ENCODE data around the gene OR51B5. TPM values are rescaled to one million over a fixed set of nuclear protein-coding genes. Genes with fewer than 3 reads are reported as not detected.
"Not testable (repeated sequence)": the region's sequence is repeated elsewhere in the genome, so short reads cannot be mapped to it uniquely, and the experiment has no call there.

The OR51B5 gene
- total RNA-seq, 4 donors from 2014 or later, result not detected

DNA sequence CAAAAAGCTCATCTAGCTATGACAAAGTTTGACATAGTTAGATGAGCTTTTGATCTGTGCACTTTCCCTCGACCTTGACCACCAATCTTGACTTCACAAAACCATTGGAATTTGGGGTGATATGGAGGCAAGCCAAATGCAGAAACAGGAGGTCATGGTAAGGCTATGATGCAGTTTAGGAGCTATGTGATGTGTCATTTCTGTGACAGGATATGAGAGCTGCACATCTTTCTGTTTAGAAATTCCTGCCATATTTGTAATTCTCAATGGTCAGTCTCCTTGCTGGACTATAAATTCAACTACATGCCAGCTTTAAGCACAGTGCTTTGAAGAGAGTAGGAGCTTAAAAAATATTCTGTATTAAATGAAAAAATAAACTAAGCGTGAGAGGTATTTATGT lies 20.9 kb upstream of the OR51B5 start:
- no peaks in the 10 kb centered on the region for H3K36me3 ChIP-seq
- WGBS, result 40% methylated on average over 2 of the region's 2 CpGs

DNA sequence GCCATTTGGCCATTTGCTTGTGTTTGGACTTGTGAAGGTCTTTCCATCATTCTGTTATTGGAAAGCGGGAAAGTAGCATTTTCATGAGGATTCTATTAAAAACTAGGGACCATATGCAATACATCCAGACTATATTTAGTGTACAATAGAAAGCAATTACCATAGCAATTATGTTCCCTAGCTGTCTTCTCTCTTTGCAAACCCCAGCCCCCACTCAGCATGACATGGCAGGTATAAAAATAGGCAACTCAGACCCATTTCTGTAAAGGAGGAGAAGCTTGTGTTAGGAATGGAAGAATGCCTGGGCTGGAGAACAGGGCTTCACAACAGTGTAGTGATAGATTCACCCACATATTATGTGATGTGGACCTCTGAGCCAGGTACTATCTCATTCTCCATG lies 20.4 kb upstream of the OR51B5 start:
- H3K4me3 ChIP-seq, result no peak overlapping the region
- WGBS, result 79% methylated on average over 1 of the region's 1 CpG
- no peaks in the 10 kb centered on the region for H3K36me3 ChIP-seq
- no peak overlapping the region for H3K27ac ChIP-seq
- DNase-seq (ENCODE audit: low spot score in 2 of 2), result no peak
- no peaks in the 10 kb centered on the region for H3K27me3 ChIP-seq
- no peaks in the 10 kb centered on the region for H3K4me1 ChIP-seq
- H3K9me3 ChIP-seq, result no peaks in the 10 kb centered on the region
- TF ChIP-seq EP300 (IDR thresholded peaks at IDR 0.05) (no peak), POLR2A (IDR thresholded peaks at IDR 0.05) (no peak), POLR2AphosphoS5 (IDR thresholded peaks at IDR 0.05) (no peak)
- TF ChIP-seq, protein P1, sequence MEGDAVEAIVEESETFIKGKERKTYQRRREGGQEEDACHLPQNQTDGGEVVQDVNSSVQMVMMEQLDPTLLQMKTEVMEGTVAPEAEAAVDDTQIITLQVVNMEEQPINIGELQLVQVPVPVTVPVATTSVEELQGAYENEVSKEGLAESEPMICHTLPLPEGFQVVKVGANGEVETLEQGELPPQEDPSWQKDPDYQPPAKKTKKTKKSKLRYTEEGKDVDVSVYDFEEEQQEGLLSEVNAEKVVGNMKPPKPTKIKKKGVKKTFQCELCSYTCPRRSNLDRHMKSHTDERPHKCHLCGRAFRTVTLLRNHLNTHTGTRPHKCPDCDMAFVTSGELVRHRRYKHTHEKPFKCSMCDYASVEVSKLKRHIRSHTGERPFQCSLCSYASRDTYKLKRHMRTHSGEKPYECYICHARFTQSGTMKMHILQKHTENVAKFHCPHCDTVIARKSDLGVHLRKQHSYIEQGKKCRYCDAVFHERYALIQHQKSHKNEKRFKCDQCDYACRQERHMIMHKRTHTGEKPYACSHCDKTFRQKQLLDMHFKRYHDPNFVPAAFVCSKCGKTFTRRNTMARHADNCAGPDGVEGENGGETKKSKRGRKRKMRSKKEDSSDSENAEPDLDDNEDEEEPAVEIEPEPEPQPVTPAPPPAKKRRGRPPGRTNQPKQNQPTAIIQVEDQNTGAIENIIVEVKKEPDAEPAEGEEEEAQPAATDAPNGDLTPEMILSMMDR (IDR thresholded peaks at IDR 0.05), result no peak

More for the DNA sequence above, 20.9 kb upstream of the OR51B5 start:
- Histone ChIP-seq H3K9me3 (no peaks in the 10 kb centered on the region), H3K4me1 (no peaks in the 10 kb centered on the region), H3K27ac (no peak overlapping the region), H3K27me3 (no peaks in the 10 kb centered on the region), H3K4me3 (no peak overlapping the region)
- TF ChIP-seq EP300 (IDR thresholded peaks at IDR 0.05) (no peak), POLR2A (IDR thresholded peaks at IDR 0.05) (no peak), POLR2AphosphoS5 (IDR thresholded peaks at IDR 0.05) (no peak)
- TF ChIP-seq, protein P1 (IDR thresholded peaks at IDR 0.05), result no peak
- no peak for DNase-seq (ENCODE audit: low spot score in 2 of 2)

DNA sequence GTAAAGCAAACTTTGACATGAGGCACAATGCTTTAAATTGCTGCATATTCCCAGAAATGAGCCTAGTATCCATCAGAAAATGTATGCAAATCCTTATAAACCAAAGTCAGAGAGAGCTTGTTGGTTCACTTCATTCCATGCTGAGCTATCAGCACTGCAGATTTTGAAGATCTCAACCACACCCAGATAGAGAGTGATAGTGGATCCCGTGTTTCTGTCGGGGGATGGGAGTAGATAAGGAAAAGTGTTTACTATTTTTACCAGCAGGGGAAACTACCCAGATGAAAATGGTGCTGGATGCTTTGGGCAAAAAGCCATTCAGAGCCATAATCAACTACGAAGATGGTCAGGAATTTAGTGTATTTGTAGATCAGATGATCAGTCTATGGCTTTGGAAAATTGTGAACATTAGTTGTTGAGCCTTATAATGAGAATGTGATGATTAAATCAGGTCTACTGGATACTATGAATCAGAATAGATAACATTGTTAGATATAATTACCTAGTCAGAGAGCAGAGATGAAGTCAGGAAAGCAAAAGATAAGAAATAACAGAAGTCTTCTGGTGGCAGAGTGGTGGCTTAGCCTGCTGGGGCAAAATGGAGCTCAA lies 18.8 kb upstream of the OR51B5 start:
- no peak for DNase-seq (ENCODE audit: low spot score in 2 of 2)
- H3K4me3 ChIP-seq, result no peak overlapping the region
- TF ChIP-seq POLR2AphosphoS5 (IDR thresholded peaks at IDR 0.05) (no peak), EP300 (IDR thresholded peaks at IDR 0.05) (no peak), POLR2A (IDR thresholded peaks at IDR 0.05) (no peak)
- TF ChIP-seq, protein P1 (IDR thresholded peaks at IDR 0.05), result no peak
- H3K36me3 ChIP-seq, result no peaks in the 10 kb centered on the region
- H3K4me1 ChIP-seq, result no peaks in the 10 kb centered on the region
- H3K9me3 ChIP-seq, result no peaks in the 10 kb centered on the region
- no peaks in the 10 kb centered on the region for H3K27me3 ChIP-seq
- no peak overlapping the region for H3K27ac ChIP-seq
- 77% methylated on average over 3 of the region's 3 CpGs for WGBS

DNA sequence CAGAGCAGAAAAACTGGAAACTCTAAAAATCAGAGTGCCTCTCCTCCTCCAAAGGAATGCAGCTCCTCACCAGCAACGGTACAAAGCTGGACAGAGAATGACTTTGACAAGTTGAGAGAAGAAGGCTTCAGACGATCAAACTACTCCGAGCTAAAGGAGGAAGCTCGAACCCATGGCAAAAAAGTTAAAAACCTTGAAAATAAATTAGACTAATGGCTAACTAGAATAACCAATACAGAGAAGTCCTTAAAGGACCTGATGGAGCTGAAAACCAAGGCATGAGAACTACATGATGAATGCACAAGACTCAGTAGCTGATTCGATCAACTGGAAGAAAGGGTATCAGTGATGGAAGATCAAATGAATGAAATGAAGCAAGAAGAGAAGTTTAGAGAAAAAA lies 12.7 kb upstream of the OR51B5 start:
- not testable (repeated sequence) for H3K4me3 ChIP-seq; H3K27ac ChIP-seq; H3K36me3 ChIP-seq; DNase-seq (ENCODE audit: low spot score in 2 of 2); H3K4me1 ChIP-seq; H3K27me3 ChIP-seq; H3K9me3 ChIP-seq
- WGBS, result 87% methylated on average over 5 of the region's 5 CpGs

DNA sequence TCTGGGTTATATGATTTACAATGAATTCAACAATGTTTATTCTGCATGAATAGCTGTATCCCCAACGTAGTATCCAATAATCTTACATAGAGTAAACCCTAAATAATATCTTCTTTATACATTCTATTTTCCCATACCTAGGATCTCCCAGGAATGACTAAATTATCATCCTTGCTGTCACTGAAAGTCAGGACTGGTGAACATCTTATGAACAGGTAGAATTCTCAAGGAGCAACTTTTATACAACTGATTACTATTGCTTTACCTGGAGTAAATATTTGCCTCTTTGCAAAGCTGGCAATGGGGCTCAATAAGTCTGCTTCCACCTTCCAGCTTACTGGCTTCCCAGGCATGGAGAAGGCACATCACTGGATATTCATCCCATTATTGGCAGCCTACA lies 7.9 kb upstream of the OR51B5 start, which contains the start of gene OR51B6:
TSS of gene OR51B6 (plus strand) at position 301 of the 400 bp plus-strand sequence. CDS start at position 301, 0 bp downstream.
- DNase-seq (ENCODE audit: low spot score in 2 of 2), result no peak
- Histone ChIP-seq H3K36me3 (no peaks in the 10 kb centered on the region), H3K27ac (no peak within 1 kb of the TSS), H3K4me3 (no peak within 1 kb of the TSS), H3K9me3 (no peaks in the 10 kb centered on the region), H3K4me1 (no peaks in the 10 kb centered on the region), H3K27me3 (no peaks in the 10 kb centered on the region)
- WGBS, result 68% methylated on average over 1 of the region's 1 CpG
- TF ChIP-seq POLR2AphosphoS5 (IDR thresholded peaks at IDR 0.05) (no peak), POLR2A (IDR thresholded peaks at IDR 0.05) (no peak), EP300 (IDR thresholded peaks at IDR 0.05) (no peak)
- TF ChIP-seq, protein P1 (IDR thresholded peaks at IDR 0.05), result no peak

DNA sequence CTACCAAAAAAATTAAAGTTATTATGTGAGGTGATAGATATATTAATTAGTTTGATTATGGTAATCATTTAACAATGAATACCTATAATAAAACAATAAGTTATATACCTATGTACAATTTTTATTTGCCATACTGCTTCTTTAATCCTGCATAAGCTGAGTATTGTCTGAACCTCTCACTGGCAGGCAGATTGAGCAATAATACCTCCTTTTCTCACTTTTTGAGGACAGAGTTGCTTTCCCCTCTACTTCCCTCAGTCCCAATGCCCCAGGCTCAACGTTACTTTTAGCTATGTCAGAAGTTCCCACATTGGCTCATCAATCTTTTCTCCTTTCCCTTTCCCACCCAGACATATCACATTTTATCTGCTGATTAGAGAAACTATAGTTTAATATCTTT lies 6.2 kb upstream of the OR51B5 start:
- DNase-seq (ENCODE audit: low spot score in 2 of 2), result no peak
- H3K27ac ChIP-seq, result no peak overlapping the region
- 33% methylated on average over 1 of the region's 1 CpG for WGBS
- H3K27me3 ChIP-seq, result no peaks in the 10 kb centered on the region
- no peak overlapping the region for H3K4me3 ChIP-seq
- no peaks in the 10 kb centered on the region for H3K36me3 ChIP-seq
- H3K4me1 ChIP-seq, result no peaks in the 10 kb centered on the region
- H3K9me3 ChIP-seq, result no peaks in the 10 kb centered on the region
- TF ChIP-seq EP300 (IDR thresholded peaks at IDR 0.05), result no peak
- TF ChIP-seq, protein P1 (IDR thresholded peaks at IDR 0.05), result no peak
- no peak for TF ChIP-seq POLR2A (IDR thresholded peaks at IDR 0.05)
- TF ChIP-seq POLR2AphosphoS5 (IDR thresholded peaks at IDR 0.05), result no peak

All from suprapubic skin (tissue), 4 donors.